H1 (cell line): ENCODE results near the gene SLC9A3. TPM values are rescaled to one million over a fixed set of nuclear protein-coding genes. Genes with fewer than 3 reads are reported as not detected.

ENCODE experiments used
- CTCF ChIA-PET: fragments of 300-600 bp; sonication (Branson Sonifier 250); formaldehyde crosslinking; loops from one replicate; lab custom pipeline; 2021; ENCODE audit not compliant: partially characterized antibody; lab: Charles Lee
- POLR2A ChIA-PET: fragments of 300-600 bp; sonication (Branson Sonifier 250); formaldehyde crosslinking; loops from one replicate; lab custom pipeline; 2021; ENCODE audit warnings: inconsistent platforms; ENCODE audit not compliant: partially characterized antibody; lab: Charles Lee
- DNase-seq, 2 experiments: peaks; one replicate each; pipeline versions ENCODE4 v3.0.0 to v3.0.0-alpha.2; 2010 to 2022; ENCODE audit warnings: low spot score in 2 of 2, low read depth in 1 of 2, mixed read lengths in 1 of 2
- FAIRE-seq: peaks from 2 replicates; lab custom pipeline; 2011; peaks lifted over from hg19 to GRCh38; lab: Jason Lieb, UNC
- H2AFZ ChIP-seq: 2 replicates; pipeline ENCODE4 v1.8.1; 2012; ENCODE audit warnings: low read length, inconsistent platforms
- H2AK5ac ChIP-seq: 2 replicates; pipeline ENCODE4 v1.6.1; 2013; ENCODE audit warnings: low read depth, low read length
- H2BK120ac ChIP-seq: replicated peaks from 2 replicates; pipeline ENCODE3; 2013; ENCODE audit warnings: low read depth, low read length, inconsistent platforms
- H2BK12ac ChIP-seq: 2 replicates; pipeline ENCODE4 v1.6.1; 2013; ENCODE audit warnings: low read depth, low read length
- H2BK15ac ChIP-seq: 2 replicates; pipeline ENCODE4 v1.6.1; 2013; ENCODE audit warnings: low read length
- H2BK20ac ChIP-seq: 2 replicates; pipeline ENCODE4 v1.6.1; 2013; ENCODE audit warnings: low read length
- H2BK5ac ChIP-seq: 2 replicates; pipeline ENCODE4 v1.6.1; 2013; ENCODE audit warnings: low read depth, low read length
- H3K14ac ChIP-seq: 2 replicates; pipeline ENCODE4 v1.6.1; 2013; ENCODE audit warnings: inconsistent platforms; ENCODE audit not compliant: insufficient read length
- H3K18ac ChIP-seq: 2 replicates; pipeline ENCODE4 v1.6.1; 2013; ENCODE audit warnings: low read length; ENCODE audit errors: extremely low read depth
- H3K23ac ChIP-seq: 2 replicates; pipeline ENCODE4 v1.6.1; 2013; ENCODE audit warnings: inconsistent platforms; ENCODE audit not compliant: insufficient read length
- H3K23me2 ChIP-seq: 2 replicates; pipeline ENCODE4 v1.6.1; 2013; ENCODE audit warnings: low read depth, low read length
- H3K27ac ChIP-seq: 2 replicates; pipeline ENCODE4 v1.6.1; 2011; ENCODE audit warnings: low read depth, low read length, inconsistent platforms
- H3K27me3 ChIP-seq, 4 experiments: replicated peaks in 1 of 4; 1 replicate in 1 of 4; 2 replicates in 3 of 4; pipeline versions ENCODE4 v1.6.1 to v1.8.1; 2011 to 2013; ENCODE audit warnings: low read length in 3 of 4, mild to moderate bottlenecking in 3 of 4, inconsistent platforms in 2 of 4, mixed read lengths in 2 of 4, moderate library complexity in 1 of 4; ENCODE audit not compliant: control insufficient read depth in 3 of 4, insufficient read depth in 3 of 4; ENCODE audit errors: extremely low read depth in 1 of 4
- H3K36me3 ChIP-seq, 4 experiments: 2 replicates each; pipeline versions ENCODE4 v1.6.1 to v1.8.1; 2011 to 2013; ENCODE audit warnings: mild to moderate bottlenecking in 4 of 4, low read length in 3 of 4, moderate library complexity in 2 of 4, control low read depth in 1 of 4, inconsistent platforms in 1 of 4; ENCODE audit not compliant: insufficient read depth in 4 of 4, control insufficient read depth in 2 of 4
- H3K4ac ChIP-seq: replicated peaks from 2 replicates; pipeline ENCODE3; 2013; ENCODE audit warnings: low read length, low read depth, mixed read lengths, inconsistent platforms; ENCODE audit not compliant: insufficient read length
- H3K4me1 ChIP-seq, 4 experiments: replicated peaks in 1 of 4; 1 replicate in 1 of 4; 2 replicates in 3 of 4; pipeline versions ENCODE4 v1.6.1 to v1.8.1; 2011 to 2013; ENCODE audit warnings: low read length in 3 of 4, inconsistent platforms in 2 of 4, mixed read lengths in 1 of 4; ENCODE audit not compliant: insufficient read depth in 4 of 4, control insufficient read depth in 3 of 4
- H3K4me2 ChIP-seq, 2 experiments: 2 replicates each; pipeline versions ENCODE4 v1.6.1 to v1.8.1; 2011 to 2013; ENCODE audit warnings: low read depth in 2 of 2, low read length in 2 of 2, control low read depth in 1 of 2, inconsistent platforms in 1 of 2, mild to moderate bottlenecking in 1 of 2; ENCODE audit not compliant: insufficient read depth in 1 of 2
- H3K4me3 ChIP-seq, 4 experiments: fragments of 200-600, 300-600 bp in 1 of 4; sonication (generic), shearing (Covaris generic), sonication (Bioruptor Twin) in 1 of 4; 2 replicates each; pipeline versions ENCODE4 v1.5.1 to v1.8.1; 2011 to 2016; ENCODE audit warnings: low read length in 4 of 4, low read depth in 3 of 4, control low read depth in 2 of 4, inconsistent platforms in 2 of 4, mild to moderate bottlenecking in 2 of 4, mixed read lengths in 1 of 4, moderate library complexity in 1 of 4; ENCODE audit not compliant: insufficient read depth in 2 of 4; ENCODE audit errors: extremely low read depth in 1 of 4
- H3K56ac ChIP-seq: replicated peaks from 2 replicates; pipeline ENCODE3; 2013; ENCODE audit warnings: low read depth, mild to moderate bottlenecking, mixed read lengths, low read length, inconsistent platforms; ENCODE audit not compliant: insufficient read length
- H3K79me1 ChIP-seq: 2 replicates; pipeline ENCODE4 v1.6.1; 2013; ENCODE audit warnings: low read depth, low read length, control low read depth
- H3K79me2 ChIP-seq, 2 experiments: 2 replicates each; pipeline versions ENCODE4 v1.6.1 to v1.8.1; 2012 to 2013; ENCODE audit warnings: low read length in 2 of 2, mild to moderate bottlenecking in 2 of 2, inconsistent platforms in 1 of 2; ENCODE audit not compliant: insufficient read depth in 2 of 2, control insufficient read depth in 1 of 2
- H3K9ac ChIP-seq, 4 experiments: replicated peaks in 1 of 4; 1 replicate in 1 of 4; 2 replicates in 3 of 4; pipeline versions ENCODE4 v1.6.1 to v1.8.1; 2011 to 2013; ENCODE audit warnings: low read depth in 3 of 4, low read length in 3 of 4, control low read depth in 2 of 4, mild to moderate bottlenecking in 2 of 4, moderate library complexity in 2 of 4, inconsistent platforms in 1 of 4; ENCODE audit errors: extremely low read depth in 1 of 4
- H3K9me3 ChIP-seq, 2 experiments: 2 replicates each; pipeline versions ENCODE4 v1.6.1 to v1.8.1; 2012 to 2013; ENCODE audit warnings: mild to moderate bottlenecking in 2 of 2, moderate library complexity in 2 of 2, control low read depth in 1 of 2, inconsistent platforms in 1 of 2, low read depth in 1 of 2, low read length in 1 of 2, mixed read lengths in 1 of 2; ENCODE audit not compliant: insufficient read depth in 2 of 2
- H4K20me1 ChIP-seq, 2 experiments: replicated peaks in 1 of 2; 2 replicates each; pipeline versions ENCODE3 to v1.8.1; 2011 to 2013; ENCODE audit warnings: inconsistent platforms in 2 of 2, low read length in 2 of 2, mild to moderate bottlenecking in 1 of 2; ENCODE audit not compliant: insufficient read depth in 2 of 2, control insufficient read depth in 1 of 2
- H4K5ac ChIP-seq: 2 replicates; pipeline ENCODE4 v1.6.1; 2013; ENCODE audit warnings: low read length, low read depth, mixed read lengths, inconsistent platforms; ENCODE audit not compliant: insufficient read length
- H4K8ac ChIP-seq: 2 replicates; pipeline ENCODE4 v1.8.0; 2013; ENCODE audit warnings: mild to moderate bottlenecking, moderate library complexity, low read length, inconsistent platforms; ENCODE audit not compliant: insufficient read depth; ENCODE audit errors: extremely low read depth
- H4K91ac ChIP-seq: replicated peaks from 2 replicates; pipeline ENCODE3; 2013; ENCODE audit warnings: low read length, mixed read lengths, inconsistent platforms; ENCODE audit not compliant: insufficient read length
- CBX5 ChIP-seq: fragments of 300-800, 300-1000 bp; sonication (generic); IDR thresholded peaks from 2 replicates; pipeline ENCODE4 v1.7.1; 2016; ENCODE audit warnings: antibody characterized with exemption, low read length, low read depth
- CREB1 ChIP-seq: IDR thresholded peaks from 2 replicates; pipeline ENCODE4 v1.6.1; 2012; ENCODE audit warnings: inconsistent platforms
- EZH2 ChIP-seq: fragments of 200-600 bp; sonication (generic); IDR thresholded peaks from 2 replicates; pipeline ENCODE4 v1.7.1; 2012; ENCODE audit warnings: low read depth, mild to moderate bottlenecking, moderate library complexity, low read length, inconsistent platforms; ENCODE audit not compliant: severe bottlenecking
- NRF1 ChIP-seq: IDR thresholded peaks from 2 replicates; pipeline ENCODE4 v1.6.1; 2011; ENCODE audit warnings: mild to moderate bottlenecking, low read depth, low read length, improper control_type of control experiment
- RFX5 ChIP-seq: IDR thresholded peaks from 2 replicates; pipeline ENCODE4 v1.6.1; 2011; ENCODE audit warnings: low read depth, low read length, improper control_type of control experiment, borderline replicate concordance
- SP2 ChIP-seq: IDR thresholded peaks from 2 replicates; pipeline ENCODE4 v1.6.1; 2012; ENCODE audit warnings: mild to moderate bottlenecking, low read length, inconsistent platforms
- SRF ChIP-seq: IDR thresholded peaks from 2 replicates; pipeline ENCODE4 v1.6.1; 2011; ENCODE audit warnings: mild to moderate bottlenecking, low read depth, low read length, moderate library complexity
- SUZ12 ChIP-seq: fragments of 200-600 bp; sonication (generic); IDR thresholded peaks from 2 replicates; pipeline ENCODE4 v1.6.1; 2012; ENCODE audit warnings: mild to moderate bottlenecking, inconsistent platforms, low read length, moderate library complexity, mixed read lengths
- TBP ChIP-seq: IDR thresholded peaks from 2 replicates; pipeline ENCODE4 v1.6.1; 2011; ENCODE audit warnings: low read depth, low read length, improper control_type of control experiment
- TEAD4 ChIP-seq: IDR thresholded peaks from 2 replicates; pipeline ENCODE4 v1.6.1; 2012; ENCODE audit warnings: low read depth, low read length, inconsistent platforms, mixed read lengths
- WGBS, 2 experiments: shearing (Covaris generic) in 1 of 2; methylation state at CpG; one replicate each; pipeline versions ENCODE4 v1.1.6 to v1.1.7; 2013 to 2015; ENCODE audit warnings: low lambda C conversion rate in 2 of 2, mixed read lengths in 2 of 2, inconsistent platforms in 1 of 2, low coverage in 1 of 2, missing lambda C conversion rate in 1 of 2; ENCODE audit not compliant: insufficient replicate concordance in 2 of 2, insufficient coverage in 1 of 2, insufficient read length in 1 of 2; ENCODE audit errors: extremely low coverage in 1 of 2, missing lambda C conversion rate in 1 of 2; 5-methylcytosine and 5-hydroxymethylcytosine counted together
- polyA plus RNA-seq, 7 experiments: library from polyadenylated mRNA; depleted of rRNA in 3 of 7; stranded (reverse) in 5 of 7; unstranded in 2 of 7; fragments of >200 nt in 5 of 7; fragments of 200-250 nt in 2 of 7; gene quantifications; 1 replicate in 5 of 7; 2 replicates in 1 of 7; 4 replicates in 1 of 7; pipeline versions ENCODE4 v1.2.1 to v1.2.3, GENCODE V29; 2011 to 2013; ENCODE audit warnings: missing spikeins in 2 of 7, mixed read lengths in 2 of 7
- total RNA-seq: library from RNA; stranded (reverse); fragmentation: NEBNext Ultra II Directional; extraction: Animal tissue kit (Norgen Biotek cat#: 25700); gene quantifications from 2 replicates; pipeline ENCODE4 v1.2.1, GENCODE V29; 2021
- TF ChIP-seq, protein P1 (sequence below): IDR thresholded peaks from 2 replicates; pipeline ENCODE4 v1.6.1; 2011; ENCODE audit warnings: low read length, improper control_type of control experiment
- TF ChIP-seq, protein P2 (sequence below): IDR thresholded peaks from 2 replicates; pipeline ENCODE4 v1.6.1; 2011; ENCODE audit warnings: low read depth, mild to moderate bottlenecking, low read length; ENCODE audit not compliant: insufficient read depth

SLC9A3 gene
- total and polyA plus RNA-seq, 2 of the 8 experiments (the other 6 are each of a cell fraction or from before 2014, with no cell fraction given) = 0.95 to 1.0 TPM

DNA sequence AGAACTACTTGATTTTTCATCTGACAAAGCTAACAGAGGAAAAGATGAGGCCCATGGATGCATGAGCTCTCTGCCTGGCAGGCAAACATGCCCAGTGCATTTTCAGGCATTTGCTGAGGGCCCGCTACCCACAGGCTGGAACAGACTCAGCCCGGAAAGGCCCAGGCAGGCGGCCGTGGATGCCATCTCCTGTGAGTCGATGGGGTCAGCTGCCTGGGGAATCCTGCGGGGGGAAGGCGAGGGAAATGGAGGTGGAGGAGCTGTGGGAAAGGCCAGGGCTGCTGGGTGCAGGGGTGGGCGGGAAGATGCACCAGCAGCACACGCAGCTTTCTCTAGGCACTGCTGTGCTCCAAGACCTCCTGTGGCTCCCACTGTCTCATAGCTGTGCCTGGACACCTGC, 13.7 kb downstream of the SLC9A3 start:
- H2BK15ac ChIP-seq = no peak overlapping the region
- ChIA-PET CTCF (interaction anchor here (0.7 to 2.4 kb wide), 8 partner anchors 8 to 56 kb away, joined by 3 to 7 read pairs (median 4); no protein-coding TSS in a partner anchor), POLR2A (no interaction called here)
- no peaks in the 10 kb centered on the region for H3K36me3 ChIP-seq
- no peaks in the 10 kb centered on the region for H3K79me2 ChIP-seq
- H3K14ac ChIP-seq = no peak overlapping the region
- H3K4ac ChIP-seq = no peak overlapping the region
- no peak overlapping the region for H3K9ac ChIP-seq
- no peak overlapping the region for H2BK120ac ChIP-seq
- no peak overlapping the region for H2BK5ac ChIP-seq
- H3K18ac ChIP-seq = no peak overlapping the region
- no peaks in the 10 kb centered on the region for H3K9me3 ChIP-seq
- no peaks in the 10 kb centered on the region for H3K79me1 ChIP-seq
- no peak for TF ChIP-seq TBP
- TF ChIP-seq TEAD4 = no peak
- TF ChIP-seq SUZ12 = no peak
- TF ChIP-seq CREB1 = no peak
- TF ChIP-seq, protein P1, sequence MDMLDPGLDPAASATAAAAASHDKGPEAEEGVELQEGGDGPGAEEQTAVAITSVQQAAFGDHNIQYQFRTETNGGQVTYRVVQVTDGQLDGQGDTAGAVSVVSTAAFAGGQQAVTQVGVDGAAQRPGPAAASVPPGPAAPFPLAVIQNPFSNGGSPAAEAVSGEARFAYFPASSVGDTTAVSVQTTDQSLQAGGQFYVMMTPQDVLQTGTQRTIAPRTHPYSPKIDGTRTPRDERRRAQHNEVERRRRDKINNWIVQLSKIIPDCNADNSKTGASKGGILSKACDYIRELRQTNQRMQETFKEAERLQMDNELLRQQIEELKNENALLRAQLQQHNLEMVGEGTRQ = no peak
- TF ChIP-seq EZH2 = no peak
- TF ChIP-seq CBX5 = no peak
- TF ChIP-seq, protein P2, sequence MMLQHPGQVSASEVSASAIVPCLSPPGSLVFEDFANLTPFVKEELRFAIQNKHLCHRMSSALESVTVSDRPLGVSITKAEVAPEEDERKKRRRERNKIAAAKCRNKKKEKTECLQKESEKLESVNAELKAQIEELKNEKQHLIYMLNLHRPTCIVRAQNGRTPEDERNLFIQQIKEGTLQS = no peak
- no peak for TF ChIP-seq SP2
- no peak for TF ChIP-seq NRF1
- TF ChIP-seq SRF = no peak
- no peak for TF ChIP-seq RFX5
- TF ChIP-seq, all 59 proteins: peak for 0
- Histone ChIP-seq H3K23me2 (no peaks in the 10 kb centered on the region), H3K4me1 (peaks cover 0 to 10% (median 5%) of the 10 kb centered on the region in 4 experiments; a peak in 6 of 7 replicates), H3K27ac (no peak overlapping the region), H2BK20ac (no peak overlapping the region), H3K27me3 (peaks cover 0 to 9% (median 0%) of the 10 kb centered on the region in 4 experiments; a peak in 1 of 7 replicates), H3K23ac (no peak overlapping the region), H4K5ac (no peak overlapping the region), H4K8ac (no peak overlapping the region; the same call in 1 of the 2 replicates), H4K91ac (no peak overlapping the region), H3K4me2 (no peak overlapping the region), H2AK5ac (no peak overlapping the region), H4K20me1 (no peaks in the 10 kb centered on the region), H2BK12ac (no peak overlapping the region), H2AFZ (no peak overlapping the region), H3K56ac (no peak overlapping the region), H3K4me3 (no peak overlapping the region)
- FAIRE-seq = no peak
- 89% methylated on average over 7 of the region's 9 CpGs; no CpG with 5 or more reads in 1 of the 2 experiments for WGBS, 2 experiments
- DNase-seq = no peak
